ENCODE measurements around the gene DAPK1. TPM values are rescaled to one million over a fixed set of nuclear protein-coding genes. Genes with fewer than 3 reads are reported as not detected.
A peak's percentile ranks its signal among the peaks of the same experiment; 100 is the strongest.

DAPK1 gene
- total RNA-seq, 4 donors from 2014 or later, result 19.1 to 44.8 (median 40.4) TPM

DNA sequence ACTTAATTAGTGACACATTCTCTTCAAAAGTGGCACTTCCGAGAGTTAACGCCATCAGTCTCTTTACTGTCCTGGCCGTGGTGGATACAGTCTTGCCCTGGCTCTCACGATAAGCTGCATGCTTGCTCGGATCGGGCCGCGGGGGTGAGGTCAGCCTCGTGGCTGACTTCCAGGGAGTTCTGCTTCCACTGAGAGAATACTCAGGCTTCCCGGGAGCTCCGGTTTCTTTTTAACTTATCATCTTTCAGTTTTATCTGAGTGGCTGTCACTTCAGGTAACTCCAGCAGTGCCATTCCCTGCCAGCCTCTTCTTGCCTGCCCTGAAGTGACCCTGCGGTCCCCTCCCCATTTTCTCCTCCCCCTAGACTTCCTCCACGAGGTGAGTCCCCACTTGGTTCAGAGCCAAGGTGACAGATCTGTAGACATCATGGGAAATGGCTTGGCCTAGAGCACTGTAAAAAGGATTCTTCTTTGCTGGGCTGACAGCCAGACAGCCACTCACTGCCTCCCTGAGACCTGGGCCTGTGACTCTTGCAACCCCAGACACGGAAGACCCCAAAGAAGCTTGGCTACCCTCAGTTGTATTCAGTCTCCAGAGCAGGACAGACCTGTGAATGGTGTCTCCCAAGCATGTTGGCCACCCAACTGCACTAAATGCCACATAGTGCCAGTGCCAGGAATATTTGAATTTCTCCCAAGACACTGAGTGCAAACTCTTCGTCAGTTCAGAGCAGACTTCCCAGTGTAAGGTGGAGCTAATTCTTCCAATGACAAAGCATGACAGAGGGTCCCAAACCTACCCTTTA, 95.1 kb downstream of the DAPK1 start:
- intact Hi-C loops (cut with DNase I; ENCODE audit: low total_unique reads), result no loop called here
- Histone ChIP-seq H3K27ac (peak overlapping the region; percentile 42 to 57), H3K9me3 (no peaks in the 10 kb centered on the region), H3K4me1 (peaks cover 0 to 9% of the 10 kb centered on the region in 2 donors), H3K36me3 (no peaks in the 10 kb centered on the region), H3K4me3 (no peak overlapping the region), H3K27me3 (no peaks in the 10 kb centered on the region)
- TF ChIP-seq, protein P1, sequence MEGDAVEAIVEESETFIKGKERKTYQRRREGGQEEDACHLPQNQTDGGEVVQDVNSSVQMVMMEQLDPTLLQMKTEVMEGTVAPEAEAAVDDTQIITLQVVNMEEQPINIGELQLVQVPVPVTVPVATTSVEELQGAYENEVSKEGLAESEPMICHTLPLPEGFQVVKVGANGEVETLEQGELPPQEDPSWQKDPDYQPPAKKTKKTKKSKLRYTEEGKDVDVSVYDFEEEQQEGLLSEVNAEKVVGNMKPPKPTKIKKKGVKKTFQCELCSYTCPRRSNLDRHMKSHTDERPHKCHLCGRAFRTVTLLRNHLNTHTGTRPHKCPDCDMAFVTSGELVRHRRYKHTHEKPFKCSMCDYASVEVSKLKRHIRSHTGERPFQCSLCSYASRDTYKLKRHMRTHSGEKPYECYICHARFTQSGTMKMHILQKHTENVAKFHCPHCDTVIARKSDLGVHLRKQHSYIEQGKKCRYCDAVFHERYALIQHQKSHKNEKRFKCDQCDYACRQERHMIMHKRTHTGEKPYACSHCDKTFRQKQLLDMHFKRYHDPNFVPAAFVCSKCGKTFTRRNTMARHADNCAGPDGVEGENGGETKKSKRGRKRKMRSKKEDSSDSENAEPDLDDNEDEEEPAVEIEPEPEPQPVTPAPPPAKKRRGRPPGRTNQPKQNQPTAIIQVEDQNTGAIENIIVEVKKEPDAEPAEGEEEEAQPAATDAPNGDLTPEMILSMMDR (IDR thresholded peaks at IDR 0.05), result no peak
- TF ChIP-seq POLR2A (IDR thresholded peaks at IDR 0.05), result no peak
- peak; percentile 68 to 73 for DNase-seq

DNA sequence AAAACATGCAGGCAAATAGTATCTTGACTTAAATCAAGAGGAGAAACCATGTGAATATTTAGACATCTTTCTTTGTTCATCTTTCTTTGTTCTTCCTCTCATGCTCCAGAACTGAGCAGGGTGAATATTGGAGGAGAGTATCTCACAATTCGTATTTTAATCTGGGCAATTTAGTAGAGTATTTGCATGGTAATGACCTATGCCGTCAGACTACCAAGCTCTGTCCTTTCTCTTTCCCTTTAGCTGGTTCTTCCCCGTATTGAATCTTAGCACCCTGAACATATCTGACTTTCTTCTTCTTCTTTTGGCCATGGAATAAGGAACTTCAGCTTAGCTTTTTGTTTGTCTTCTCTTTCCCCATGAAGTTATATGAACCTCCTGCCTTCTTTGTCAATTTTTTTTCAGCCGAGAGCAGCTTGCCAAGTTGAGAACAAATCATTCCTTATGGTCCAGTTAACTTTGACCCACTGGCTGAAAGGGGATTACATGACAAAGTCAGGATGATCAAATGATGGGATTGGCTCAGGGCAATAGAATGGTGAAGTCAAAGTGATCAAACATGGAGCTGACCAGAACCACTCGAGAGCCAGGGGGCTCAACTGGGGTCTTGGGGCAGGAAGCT, 95.8 kb downstream of the DAPK1 start:
- no peak for DNase-seq
- Histone ChIP-seq H3K36me3 (no peaks in the 10 kb centered on the region), H3K27me3 (no peaks in the 10 kb centered on the region), H3K4me3 (no peak overlapping the region), H3K27ac (no peak overlapping the region), H3K9me3 (no peaks in the 10 kb centered on the region), H3K4me1 (peaks cover 0 to 9% of the 10 kb centered on the region in 2 donors)
- intact Hi-C loops (cut with DNase I; ENCODE audit: low total_unique reads), result no loop called here
- TF ChIP-seq, protein P1 (IDR thresholded peaks at IDR 0.05), result no peak
- TF ChIP-seq POLR2A (IDR thresholded peaks at IDR 0.05), result no peak

DNA sequence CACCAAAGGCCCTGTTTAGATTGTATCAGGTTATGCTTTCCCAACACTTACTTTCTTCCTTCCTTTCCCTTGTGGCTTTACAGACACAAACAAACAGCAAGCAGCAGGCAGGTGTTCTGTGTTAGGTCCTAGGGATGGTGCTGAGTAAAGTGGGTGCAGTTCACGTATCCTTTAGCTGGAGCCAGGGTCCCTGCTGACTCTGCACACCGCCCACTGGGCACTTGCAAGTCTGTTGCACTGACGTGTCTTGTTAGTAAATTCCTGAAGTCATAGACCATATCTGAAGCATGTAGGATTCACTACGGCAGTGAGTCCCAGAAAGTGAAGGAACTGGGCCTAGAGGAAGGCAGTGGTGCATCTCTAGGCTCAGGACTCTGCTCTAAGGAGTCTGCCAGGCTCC, 96.5 kb downstream of the DAPK1 start:
- DNase-seq, result no peak
- Histone ChIP-seq H3K9me3 (no peaks in the 10 kb centered on the region), H3K27me3 (no peaks in the 10 kb centered on the region), H3K4me1 (peaks cover 0 to 9% of the 10 kb centered on the region in 2 donors), H3K27ac (no peak overlapping the region), H3K4me3 (no peak overlapping the region), H3K36me3 (no peaks in the 10 kb centered on the region)
- intact Hi-C loops (cut with DNase I; ENCODE audit: low total_unique reads), result no loop called here
- TF ChIP-seq POLR2A (IDR thresholded peaks at IDR 0.05), result no peak
- TF ChIP-seq, protein P1 (IDR thresholded peaks at IDR 0.05), result no peak

DNA sequence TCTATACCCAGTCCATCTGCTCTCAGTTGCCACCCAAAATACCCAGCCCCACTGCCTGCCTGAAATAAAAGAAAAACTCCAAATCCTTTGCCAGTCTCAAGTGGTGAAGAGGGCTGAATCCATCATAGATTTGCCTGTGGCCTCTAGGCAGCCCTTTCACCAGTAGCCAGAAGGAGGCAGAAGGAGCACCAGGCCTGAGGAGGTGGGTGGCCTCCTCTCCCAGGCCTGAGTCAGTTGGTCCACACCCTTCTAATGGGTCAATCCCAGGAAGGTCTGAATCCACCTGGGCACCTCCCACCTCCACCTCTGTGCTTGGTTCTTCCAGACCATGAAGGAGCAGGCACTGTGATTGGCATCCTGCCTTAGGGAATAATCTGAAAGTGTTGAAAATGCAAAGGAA, 97.0 kb downstream of the DAPK1 start:
- H3K4me1 ChIP-seq, result peaks cover 0 to 9% of the 10 kb centered on the region in 2 donors
- intact Hi-C loops (cut with DNase I; ENCODE audit: low total_unique reads), result no loop called here
- H3K27ac ChIP-seq, result no peak overlapping the region

More for the DNA sequence above, 97.0 kb downstream of the DAPK1 start:
- no peaks in the 10 kb centered on the region for H3K36me3 ChIP-seq
- H3K9me3 ChIP-seq, result no peaks in the 10 kb centered on the region
- DNase-seq, result no peak
- H3K27me3 ChIP-seq, result no peaks in the 10 kb centered on the region
- TF ChIP-seq, protein P1 (IDR thresholded peaks at IDR 0.05), result no peak
- no peak for TF ChIP-seq POLR2A (IDR thresholded peaks at IDR 0.05)
- H3K4me3 ChIP-seq, result no peak overlapping the region
